Astrocyte of the hippocampus (primary cell): ENCODE data around the gene PRSS36.
"Not testable (repeated sequence)": the region's sequence is repeated elsewhere in the genome, so short reads cannot be mapped to it uniquely, and the experiment has no call there.

Experiments
- DNase-seq: peaks from one replicate; pipeline ENCODE4 v3.0.0; 2011; ENCODE audit warnings: low read depth, low spot score

The PRSS36 gene

DNA sequence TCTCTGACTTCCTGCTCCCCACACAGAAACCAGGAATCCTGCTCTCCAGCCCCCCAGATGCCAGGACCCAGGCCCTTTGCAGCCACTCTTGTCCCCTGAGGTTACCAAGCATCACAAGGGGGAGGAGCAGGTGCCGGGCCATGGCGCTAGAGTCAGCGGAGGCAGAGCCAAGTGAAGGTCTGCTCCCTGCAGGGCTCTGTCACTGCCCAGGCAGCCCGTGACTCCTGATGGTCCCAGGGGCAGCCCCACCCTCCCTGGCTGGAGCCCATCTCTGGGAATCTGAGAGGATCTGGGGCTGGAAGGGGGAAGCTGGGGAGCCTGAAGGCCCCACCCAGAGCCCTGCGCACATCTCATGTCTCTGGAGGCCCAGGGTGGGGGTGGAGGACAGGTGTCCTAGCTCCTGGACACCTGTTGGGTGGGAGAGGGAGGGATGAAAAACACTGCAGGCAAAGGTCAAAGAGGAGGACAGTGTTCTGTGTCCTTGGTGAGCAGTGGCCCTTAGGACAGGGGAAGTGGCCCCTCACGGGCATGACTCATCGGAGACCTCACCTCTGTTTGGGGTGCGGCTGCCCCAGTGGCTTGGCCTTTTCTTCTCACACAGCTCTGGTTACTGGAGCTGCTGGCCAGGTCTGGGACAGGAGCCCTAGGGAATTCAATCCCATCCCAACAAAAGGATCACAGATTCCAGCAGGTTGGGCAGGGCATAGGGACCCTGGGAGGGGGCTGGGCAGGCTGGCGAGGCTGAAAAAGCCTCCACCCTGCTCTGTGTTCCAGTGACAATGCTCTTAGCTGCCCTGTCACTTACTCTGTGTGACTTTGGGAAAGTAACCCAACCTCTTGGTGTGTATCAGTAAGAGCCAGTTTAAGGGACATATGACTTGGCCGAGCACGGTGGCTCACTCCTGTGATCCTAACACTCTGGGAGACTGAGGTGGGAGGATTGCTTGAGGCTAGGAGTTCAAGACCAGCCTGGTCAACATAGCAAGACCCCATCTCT is at the start of gene PRSS36:
Gene PRSS36 (minus strand): TSS at position 173 of the 997 bp plus-strand sequence. CDS start 31 bp downstream, at position 142.
- no peak for DNase-seq

DNA sequence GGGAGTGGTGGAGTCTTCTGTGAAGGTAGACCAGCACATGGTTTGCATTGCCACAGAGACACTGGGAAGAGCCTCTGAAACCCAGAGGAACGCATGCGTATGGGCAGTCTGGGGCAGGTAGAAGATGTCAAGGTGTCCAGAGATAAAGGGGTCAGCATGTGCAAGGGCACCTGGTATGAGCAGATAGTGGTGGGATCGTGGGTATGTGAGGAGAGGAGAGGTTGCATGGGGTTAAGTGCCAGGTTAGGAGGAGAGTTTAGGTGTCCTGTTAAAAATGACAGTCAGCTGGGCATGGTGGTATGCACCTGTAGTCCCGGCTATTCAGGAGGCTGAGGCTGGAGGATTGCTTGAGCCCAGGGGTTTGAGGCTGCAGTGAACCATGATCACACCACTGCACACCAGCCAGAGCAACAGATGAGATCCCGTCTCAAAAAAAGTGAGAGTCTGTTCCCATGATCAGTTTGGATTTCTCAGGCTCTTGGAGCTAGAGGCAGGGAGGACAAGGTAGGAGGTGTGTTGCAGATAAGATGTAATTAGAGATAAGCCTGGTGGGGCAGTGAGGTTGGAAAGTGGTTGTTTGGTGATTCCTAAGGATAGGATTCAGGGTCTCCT is 49.7 kb upstream of the PRSS36 start:
- no peak for DNase-seq

DNA sequence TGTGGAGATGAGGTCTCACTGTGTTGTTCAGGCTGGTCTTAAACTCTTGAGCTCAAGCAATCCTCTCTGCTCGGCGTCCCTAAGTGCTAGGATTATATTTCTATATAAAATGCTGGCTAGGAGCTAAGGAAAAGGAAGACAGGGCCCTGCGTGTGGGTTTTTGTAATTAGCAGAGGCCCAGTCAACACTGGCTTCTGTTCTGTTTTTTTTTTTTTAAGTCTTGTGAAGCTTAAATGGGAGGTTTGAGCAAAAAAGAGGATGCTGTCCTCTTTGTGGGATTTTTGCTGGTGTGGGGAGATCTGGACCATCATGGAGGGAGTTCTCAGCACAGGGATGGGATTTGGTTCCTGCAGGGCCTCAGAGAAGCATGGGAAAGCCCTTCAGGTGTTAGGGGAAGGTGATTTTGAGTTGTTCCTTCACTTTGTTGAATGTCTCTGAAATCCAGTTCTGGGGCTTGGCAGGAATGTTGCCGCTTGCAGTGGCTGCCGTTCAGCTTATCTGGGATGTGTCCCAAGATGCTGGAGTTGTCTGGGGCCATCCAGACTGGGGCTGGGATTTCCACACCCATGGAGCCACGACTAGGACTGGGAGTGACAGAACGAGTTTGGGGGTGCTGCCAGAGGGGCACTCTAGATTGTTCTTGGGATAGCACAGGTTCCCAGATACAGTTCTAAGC is 48.5 kb upstream of the PRSS36 start:
- no peak for DNase-seq

DNA sequence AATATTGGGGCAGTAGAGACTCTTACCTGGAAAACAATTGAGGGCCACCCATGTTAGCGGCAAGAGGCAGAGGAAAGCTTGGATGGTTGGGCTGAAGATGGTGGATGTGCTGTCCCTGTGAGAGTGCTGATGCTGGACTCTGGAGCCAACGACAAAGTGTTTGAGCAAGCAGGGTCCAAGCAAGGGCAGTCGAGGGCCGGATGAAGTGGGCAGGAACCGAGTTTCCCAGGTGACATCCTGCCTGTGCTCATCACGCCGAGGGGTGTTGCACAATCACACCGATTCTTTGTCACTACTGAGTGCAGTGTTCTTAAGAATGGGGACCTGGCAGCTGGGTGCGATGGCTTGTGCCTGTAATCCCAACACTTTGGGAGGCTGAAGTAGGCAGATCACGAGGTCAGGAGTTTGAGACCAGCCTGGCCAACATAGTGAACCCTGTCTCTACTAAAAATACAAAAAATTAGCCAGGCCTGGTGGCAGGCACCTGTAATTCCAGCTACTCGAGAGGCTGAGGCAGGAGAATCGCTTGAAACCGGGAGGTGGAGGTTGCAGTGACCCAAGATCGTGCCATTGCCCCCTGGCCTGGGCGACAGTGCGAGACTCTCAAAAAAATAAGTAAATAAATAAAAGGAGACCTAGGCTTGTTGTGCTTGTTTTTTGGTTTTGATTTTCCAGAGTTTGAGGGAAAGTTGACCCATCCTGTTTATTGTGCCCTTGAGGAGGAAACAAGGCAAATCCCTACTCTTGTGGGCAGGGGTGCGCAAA is 46.6 kb upstream of the PRSS36 start:
- DNase-seq, result no peak

DNA sequence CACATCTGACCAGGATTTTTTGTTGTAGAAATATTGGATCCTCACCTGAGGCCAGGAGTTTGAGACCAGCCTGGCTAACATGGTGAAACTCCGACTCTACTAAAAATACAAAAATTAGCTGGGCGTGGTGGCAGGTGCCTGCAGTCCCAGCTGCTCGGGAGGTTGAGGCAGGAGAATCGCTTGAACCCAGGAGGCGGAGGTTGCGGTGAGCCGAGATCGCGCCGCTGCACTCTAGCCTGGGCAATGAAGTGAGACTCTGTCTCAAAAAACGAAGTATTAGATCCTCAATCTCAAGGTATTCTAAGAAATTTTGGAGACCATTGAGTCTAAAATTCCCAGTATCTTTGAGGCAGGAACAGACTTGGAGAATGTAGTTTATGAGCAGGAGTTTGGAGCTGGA is 46.0 kb upstream of the PRSS36 start:
- not testable (repeated sequence) for DNase-seq

DNA sequence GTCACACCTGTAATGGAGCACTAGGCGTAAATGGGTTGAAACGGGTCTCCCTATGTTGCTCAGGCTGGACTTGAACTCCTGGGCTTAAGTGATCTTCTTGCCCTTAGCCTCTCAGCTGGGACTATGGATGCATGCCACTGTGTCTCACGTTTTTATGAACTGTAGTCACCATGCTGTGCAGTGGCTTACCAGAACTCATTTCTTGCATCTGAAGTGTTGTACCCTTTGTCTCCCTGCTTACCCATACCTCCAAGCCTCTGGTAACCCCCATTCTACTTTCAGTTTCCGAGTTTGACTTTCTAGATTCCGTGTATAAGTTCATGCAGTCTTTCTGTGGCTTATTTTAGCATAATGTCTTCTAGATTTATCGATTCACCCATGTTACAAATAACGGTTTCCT is 45.0 kb upstream of the PRSS36 start:
- DNase-seq, result no peak

DNA sequence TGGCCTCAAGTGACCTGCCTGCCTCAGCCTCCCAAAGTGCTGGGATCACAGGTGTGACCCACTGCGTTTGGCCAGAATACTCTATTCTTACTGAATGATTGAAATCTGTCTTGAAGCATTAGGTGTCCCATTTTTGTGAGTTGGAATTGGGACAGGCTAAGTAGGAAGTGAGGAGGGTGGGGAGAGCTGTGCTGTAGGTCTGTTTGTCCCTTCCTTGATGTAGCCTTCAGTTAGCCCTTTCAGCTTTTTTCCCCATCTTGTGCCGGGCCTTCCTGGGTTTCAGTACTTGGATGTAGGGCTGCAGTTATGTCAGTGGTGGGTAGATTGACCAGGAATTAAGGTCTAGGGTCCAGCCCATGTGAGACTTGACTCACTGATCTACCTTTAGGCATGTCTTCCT is 44.0 kb upstream of the PRSS36 start:
- no peak for DNase-seq

DNA sequence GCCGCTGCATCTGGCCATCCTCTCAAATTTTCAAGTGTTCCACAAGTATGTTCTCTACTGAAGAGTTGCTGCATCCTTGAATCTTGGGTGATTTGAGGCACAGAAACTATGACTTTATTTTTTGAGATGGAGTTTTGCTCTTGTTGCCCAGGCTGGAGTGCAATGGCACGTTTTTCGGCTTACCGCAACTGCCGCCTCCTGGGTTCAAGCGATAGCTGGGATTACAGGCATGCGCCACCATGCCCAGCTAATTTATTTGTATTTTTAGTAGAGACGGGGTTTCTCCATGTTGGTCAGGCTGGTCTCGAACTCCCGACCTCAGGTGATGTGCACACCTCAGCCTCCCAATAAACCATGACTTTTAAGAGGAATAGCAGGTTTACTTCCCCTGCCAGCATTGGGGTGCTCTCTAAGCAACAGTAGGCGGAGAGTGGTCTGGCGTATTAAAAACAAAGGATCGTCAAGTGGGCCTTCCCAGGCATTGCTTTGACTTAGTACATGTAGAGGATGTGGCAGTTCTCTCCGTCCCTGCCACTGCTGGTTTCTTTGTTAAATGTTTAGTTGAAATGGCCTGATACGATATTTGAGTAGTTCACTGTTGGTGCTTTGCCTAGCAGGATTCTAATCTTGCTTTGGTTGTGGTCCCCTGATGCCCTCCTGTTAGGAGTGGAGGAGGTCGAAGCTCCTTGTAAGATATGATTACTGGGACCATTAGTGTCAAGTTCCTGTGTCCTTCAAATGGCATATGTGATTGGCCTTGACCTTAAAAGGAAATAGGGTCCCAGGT is 43.2 kb upstream of the PRSS36 start:
- no peak for DNase-seq

DNA sequence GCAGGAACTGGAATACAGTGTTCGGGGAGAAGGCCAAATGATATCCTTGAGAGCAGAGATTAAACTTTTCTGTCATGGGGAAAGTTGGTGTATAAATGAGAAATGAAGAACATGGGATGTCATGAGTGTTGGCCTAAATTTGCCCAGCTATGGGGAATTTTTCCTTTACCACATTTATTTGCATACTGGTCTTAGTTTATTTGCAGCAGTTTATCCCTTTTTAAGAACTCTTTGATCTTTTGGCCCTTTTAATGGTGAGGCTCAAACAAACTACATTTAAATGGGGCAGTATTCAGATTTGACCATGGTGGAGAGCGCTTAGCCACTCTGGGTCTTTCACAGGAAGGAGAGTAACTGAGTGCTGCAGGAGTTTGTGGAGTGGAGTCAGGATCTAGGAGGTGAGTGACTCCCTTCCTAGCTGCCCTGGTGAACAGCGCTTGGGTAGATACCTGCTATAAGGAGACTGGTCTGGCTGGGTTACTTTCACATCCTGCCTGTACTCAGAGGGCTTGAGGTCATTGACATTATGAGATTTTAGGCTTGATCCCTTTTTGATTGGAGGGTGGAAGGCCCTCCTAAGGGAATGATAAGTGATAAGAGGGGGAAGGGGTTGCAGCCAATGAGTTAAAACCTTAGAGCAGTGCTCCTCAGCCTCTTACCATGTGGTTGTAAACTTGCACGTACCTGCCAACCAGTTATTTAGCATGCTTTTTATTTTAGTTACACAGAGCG is 42.0 kb upstream of the PRSS36 start:
- DNase-seq, result no peak

DNA sequence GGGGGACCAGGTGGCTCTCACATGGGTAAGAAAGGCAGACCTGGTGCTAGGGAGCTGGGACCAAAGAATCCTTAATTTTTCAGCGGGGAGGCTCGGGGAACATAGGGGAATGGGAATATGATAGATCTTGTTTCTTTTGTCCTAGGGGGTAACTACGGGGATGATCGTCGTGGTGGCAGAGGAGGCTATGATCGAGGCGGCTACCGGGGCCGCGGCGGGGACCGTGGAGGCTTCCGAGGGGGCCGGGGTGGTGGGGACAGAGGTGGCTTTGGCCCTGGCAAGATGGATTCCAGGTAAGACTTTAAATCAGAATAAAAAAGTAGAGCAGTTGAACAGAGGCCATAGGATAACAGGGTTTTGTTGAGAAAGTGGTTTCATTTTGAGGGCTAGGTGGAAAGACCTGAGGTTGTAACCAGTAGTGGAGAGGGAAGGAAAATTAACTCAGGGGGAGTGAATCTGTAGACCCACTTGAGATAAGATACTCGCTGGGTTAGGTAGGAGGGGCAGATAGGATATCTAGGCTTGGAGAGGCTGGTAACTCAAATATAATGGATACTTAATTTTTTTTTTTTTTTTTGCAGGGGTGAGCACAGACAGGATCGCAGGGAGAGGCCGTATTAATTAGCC is 41.1 kb upstream of the PRSS36 start:
- DNase-seq, result no peak

DNA sequence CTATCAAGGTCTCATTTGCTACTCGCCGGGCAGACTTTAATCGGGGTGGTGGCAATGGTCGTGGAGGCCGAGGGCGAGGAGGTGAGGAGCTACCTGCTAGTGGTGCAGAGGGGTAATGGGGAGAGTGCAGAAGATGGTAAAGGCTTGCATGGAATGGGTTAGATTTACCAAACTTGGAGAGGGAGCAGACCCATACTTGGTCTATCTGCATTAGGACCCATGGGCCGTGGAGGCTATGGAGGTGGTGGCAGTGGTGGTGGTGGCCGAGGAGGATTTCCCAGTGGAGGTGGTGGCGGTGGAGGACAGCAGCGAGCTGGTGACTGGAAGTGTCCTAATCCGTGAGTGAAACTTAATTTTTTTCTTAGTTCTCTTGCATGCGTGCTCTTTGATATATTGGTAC is 40.2 kb upstream of the PRSS36 start:
- no peak for DNase-seq

DNA sequence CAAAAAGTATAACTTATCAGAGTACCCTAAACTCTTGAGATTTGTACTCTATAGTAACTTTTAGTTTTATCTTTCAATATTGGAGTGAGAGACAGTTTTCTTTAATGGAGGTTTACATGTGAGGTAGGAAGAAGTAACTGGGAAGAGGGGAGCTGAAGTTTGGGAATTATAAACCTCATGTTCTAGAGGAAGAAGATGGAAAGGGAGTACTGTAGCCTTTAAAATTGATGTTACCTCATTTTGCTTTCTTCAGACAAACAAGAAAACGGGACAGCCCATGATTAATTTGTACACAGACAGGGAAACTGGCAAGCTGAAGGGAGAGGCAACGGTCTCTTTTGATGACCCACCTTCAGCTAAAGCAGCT is 39.5 kb upstream of the PRSS36 start:
- DNase-seq, result no peak

DNA sequence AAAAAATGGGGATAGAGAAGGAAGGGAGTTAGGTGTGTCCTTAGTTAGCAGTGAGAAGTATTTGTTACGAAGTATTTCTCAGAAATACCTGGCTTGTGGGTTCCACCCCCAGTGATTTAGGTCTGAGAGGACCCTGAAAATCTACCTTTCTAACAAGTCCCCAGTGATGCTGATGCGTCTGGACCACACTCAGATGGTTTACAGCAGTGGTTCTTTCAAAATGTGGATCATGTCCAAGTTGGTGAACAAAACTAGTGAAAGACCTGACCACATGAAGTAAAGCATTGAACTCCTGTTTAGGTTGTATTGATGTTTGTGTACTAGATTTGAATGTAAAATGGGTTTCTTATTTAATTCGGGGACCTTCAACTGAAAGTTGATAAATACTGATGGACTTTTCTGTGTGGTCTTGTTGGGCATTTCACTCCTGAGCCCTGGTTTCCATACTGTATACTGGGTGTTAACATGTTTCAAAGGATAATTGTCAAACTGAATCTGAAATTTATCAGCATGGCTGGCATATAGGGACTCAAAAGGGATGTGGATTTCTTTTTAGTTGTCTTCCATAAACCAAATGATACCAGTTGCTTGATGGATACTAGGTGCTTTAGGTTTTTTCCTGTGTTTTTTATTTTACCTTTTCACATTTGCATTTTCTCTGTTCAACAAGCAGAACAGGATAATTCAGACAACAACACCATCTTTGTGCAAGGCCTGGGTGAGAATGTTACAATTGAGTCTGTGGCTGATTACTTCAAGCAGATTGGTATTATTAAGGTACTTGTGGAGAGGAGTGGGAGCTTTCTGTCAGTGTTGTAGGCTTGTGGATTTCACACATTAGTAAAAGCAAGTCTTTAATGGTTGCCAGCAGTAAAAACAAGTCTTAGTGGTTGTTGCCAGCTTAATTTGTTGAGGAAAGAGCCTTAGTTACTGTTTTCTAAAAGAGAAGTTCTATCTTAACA is 38.9 kb upstream of the PRSS36 start:
- no peak for DNase-seq

DNA sequence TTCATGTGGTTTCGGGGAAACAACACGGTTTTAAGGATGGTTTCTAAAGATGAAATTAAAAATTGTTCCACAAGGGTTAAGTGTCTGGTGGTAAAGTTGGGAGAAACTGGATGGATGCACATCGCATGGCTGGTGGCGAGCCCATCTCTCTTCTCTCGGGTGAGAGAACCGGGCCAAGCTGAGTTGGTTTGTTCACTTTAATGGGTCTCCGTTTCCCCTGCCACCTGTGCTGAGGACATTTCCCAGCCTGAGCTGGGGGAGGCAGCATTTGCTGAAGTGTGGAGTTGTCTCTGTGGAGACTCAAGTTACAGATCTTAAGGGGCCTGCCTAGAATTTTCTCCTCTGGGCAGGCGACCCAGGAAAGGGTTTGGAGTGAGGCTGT is 37.9 kb upstream of the PRSS36 start:
- no peak for DNase-seq

DNA sequence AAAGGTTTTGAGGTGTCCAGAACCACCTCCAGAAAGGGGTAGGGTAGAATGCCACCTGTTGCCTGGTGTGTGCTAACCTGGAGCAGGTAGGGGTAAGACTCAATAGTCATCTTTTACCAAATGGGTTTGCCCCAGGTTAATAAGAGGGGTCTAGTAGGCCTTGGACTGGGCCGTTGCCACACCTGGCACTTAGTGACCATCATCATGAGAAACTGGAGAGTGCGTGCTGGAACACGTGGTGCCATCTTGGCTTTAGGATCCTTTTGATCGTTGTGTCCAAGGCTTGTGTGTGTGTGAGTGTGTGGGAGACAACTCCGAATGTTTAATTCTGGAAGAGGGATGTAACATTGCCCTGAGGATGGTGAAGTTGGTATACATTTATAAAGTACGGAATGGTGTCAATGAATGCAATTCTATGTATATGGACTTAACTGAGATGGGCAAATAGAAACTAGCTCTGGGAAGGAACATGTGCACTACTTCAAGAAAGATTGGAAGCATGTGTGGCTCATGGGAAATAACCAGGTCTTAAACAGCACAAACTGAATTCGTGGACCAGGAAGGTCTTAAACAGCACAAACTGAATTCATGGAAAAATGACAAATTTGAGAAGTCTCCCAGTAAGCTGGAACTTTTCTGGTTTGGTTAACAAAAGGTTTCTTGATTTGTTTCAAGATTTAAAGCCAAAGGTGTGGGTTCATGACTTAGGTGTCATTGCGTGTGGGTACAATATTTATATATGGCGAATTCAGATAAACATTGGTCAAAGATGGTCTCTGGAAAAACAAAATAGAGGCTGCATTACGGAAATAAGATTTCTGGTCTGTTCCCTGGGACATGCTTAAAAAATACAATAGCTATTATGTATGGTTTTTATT is 37.3 kb upstream of the PRSS36 start:
- DNase-seq, result no peak

DNA sequence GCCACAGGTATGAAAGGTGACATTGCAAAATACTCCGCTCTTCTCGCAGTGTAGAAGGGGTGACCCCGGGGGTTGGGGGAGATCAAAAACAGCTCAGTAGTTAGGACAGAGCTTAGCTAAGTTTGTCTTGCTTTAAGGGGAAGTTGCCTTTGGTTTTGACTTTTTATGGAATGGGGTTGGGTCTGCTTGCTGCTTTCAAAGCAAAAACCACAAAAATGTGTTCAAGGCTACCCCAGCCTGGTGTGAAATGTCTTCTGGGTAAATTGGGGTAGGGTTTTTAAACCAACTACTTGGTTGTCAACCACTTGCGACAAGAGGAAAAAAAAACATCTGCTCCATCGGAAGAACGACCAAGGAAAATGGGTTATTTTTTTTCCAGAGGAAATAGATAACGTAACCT is 36.3 kb upstream of the PRSS36 start:
- DNase-seq, result peak; percentile 61

DNA sequence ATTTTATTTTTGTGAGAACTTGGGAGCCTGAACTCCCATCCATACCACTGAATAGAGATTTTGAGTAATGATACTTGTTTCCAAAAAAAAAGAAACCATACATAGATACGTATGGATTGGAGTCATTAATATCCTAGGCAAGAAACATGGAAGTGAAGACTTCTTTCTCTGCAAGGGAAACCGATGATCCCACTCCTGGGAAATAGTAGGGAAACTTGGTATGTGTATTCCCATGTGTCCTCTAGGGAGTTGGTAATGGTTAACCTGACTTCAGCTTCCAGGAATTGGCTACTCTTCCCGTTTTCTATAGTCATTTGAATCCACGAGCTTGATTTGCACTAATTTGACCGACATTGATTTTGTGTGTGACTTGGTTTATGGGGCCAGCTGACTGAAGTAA is 35.5 kb upstream of the PRSS36 start:
- no peak for DNase-seq

DNA sequence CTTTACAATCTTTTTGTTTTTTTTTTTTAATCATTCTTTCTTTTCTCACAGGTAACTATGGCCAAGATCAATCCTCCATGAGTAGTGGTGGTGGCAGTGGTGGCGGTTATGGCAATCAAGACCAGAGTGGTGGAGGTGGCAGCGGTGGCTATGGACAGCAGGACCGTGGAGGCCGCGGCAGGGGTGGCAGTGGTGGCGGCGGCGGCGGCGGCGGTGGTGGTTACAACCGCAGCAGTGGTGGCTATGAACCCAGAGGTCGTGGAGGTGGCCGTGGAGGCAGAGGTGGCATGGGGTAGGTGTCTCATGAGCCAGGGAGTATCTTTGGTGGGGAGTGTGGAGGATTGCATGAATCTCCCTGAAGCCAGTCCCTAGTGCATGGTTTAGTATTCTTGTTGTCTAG is 35.0 kb upstream of the PRSS36 start:
- DNase-seq, result no peak
